ENCODE data around the gene ZNF511. TPM values are rescaled to one million over a fixed set of nuclear protein-coding genes. Genes with fewer than 3 reads are reported as not detected.

Gene ZNF511
- total RNA-seq, 1 experiment from 2014 or later = 89.4 TPM

GRCh38 chr10:133342942-133343341, 34.2 kb downstream of the ZNF511 start:
- Histone ChIP-seq H3K4me2 (ENCODE audit: insufficient read depth, insufficient read length, low read length) (no peak overlapping the region), H3K79me2 (ENCODE audit: insufficient read depth, low read length) (no peaks in the 10 kb centered on the region), H3K79me1 (ENCODE audit: insufficient read depth, low read depth, low read length, poor library complexity, severe bottlenecking) (no peaks in the 10 kb centered on the region), H3K14ac (ENCODE audit: insufficient read depth, low read length) (no peak overlapping the region; the same call in 1 of the 2 replicates), H3K56ac (ENCODE audit: insufficient read length, low read depth, low read length) (no peak overlapping the region), H4K91ac (ENCODE audit: insufficient read length, low read depth, low read length) (no peak overlapping the region), H2BK20ac (ENCODE audit: low read depth, low read length, poor library complexity, severe bottlenecking) (no peak overlapping the region), H4K8ac (replicated peaks; ENCODE audit: insufficient read length, low read depth, low read length) (no peak overlapping the region), H2AK5ac (ENCODE audit: insufficient read length, low read length) (no peak overlapping the region), H2BK15ac (ENCODE audit: low read depth, low read length) (no peak overlapping the region), H3K27ac (ENCODE audit: insufficient read length, low read depth, low read length) (no peak overlapping the region), H3T11ph (ENCODE audit: low read length) (no peak overlapping the region), H3K18ac (ENCODE audit: insufficient read length, low read depth, low read length) (no peak overlapping the region), H2BK5ac (ENCODE audit: insufficient read length, low read length) (no peak overlapping the region), H3K27me3 (ENCODE audit: insufficient read depth, low read length) (peaks cover under 1% of the 10 kb centered on the region; the same call in 1 of the 2 replicates), H3K9me3 (ENCODE audit: control insufficient read depth, low read depth, low read length) (no peaks in the 10 kb centered on the region), H4K5ac (ENCODE audit: insufficient read length, low read depth, low read length) (no peak overlapping the region), H2AFZ (ENCODE audit: low read length) (no peak overlapping the region), H3K9ac (ENCODE audit: extremely low read depth, insufficient read length, low read length) (no peak overlapping the region), H4K20me1 (ENCODE audit: control insufficient read depth, insufficient read depth, insufficient read length) (no peaks in the 10 kb centered on the region), H2BK12ac (ENCODE audit: insufficient read length, low read depth, low read length) (no peak overlapping the region), H2BK120ac (ENCODE audit: low read depth, low read length, poor library complexity, severe bottlenecking) (no peak overlapping the region), H3K23ac (ENCODE audit: insufficient read length, low read depth, low read length) (no peak overlapping the region), H3K4ac (ENCODE audit: low read depth, low read length) (no peak overlapping the region), H3K23me2 (ENCODE audit: insufficient read length, low read depth, low read length, poor library complexity, severe bottlenecking) (no peaks in the 10 kb centered on the region), H3K4me1 (ENCODE audit: insufficient read depth, low read length) (peaks cover 2% of the 10 kb centered on the region; the same call in 1 of the 2 replicates)
- DNase-seq = no peak
- Mint-ChIP-seq H3K36me3 (ENCODE audit: insufficient read depth in 1 of 3, low read depth in 3 of 3) (no peaks in the 10 kb centered on the region; a peak in 1 of 7 replicates), H3K27ac (peak overlapping the region in 1 of 3 experiments; percentile 12; a peak in 2 of 7 replicates), H3K27me3 (ENCODE audit: low read depth) (peaks cover 21% of the 10 kb centered on the region), H3K4me1 (peaks cover 10 to 24% of the 10 kb centered on the region in 2 experiments), H3K4me3 (no peak overlapping the region), H3K9me3 (no peaks in the 10 kb centered on the region; a peak in 1 of 5 replicates)
- no peak for TF ChIP-seq CTCF (conservative IDR thresholded peaks at IDR 0.05)
- no CpG with 5 or more reads among the region's 8 CpGs for WGBS (ENCODE audit: extremely low coverage, insufficient read length, low lambda C conversion rate)
